Stomach (tissue), 4 donors: ENCODE measurements around the gene HEATR3.

ENCODE experiments used
- CTCF ChIP-seq, 7 experiments: fragments of 450-650 bp in 4 of 7; fragments of 200-600 bp in 3 of 7; sonication (generic) in 3 of 7; IDR thresholded peaks; one replicate each; pipeline ENCODE4 v1.5.1; 2016 to 2019; ENCODE audit warnings: antibody characterized with exemption in 7 of 7, control low read depth in 2 of 7, mild to moderate bottlenecking in 1 of 7
- POLR2A ChIP-seq, 4 donors: fragments of 450-650 bp; IDR thresholded peaks; one replicate each; pipeline ENCODE4 v1.6.1; 2016; ENCODE audit warnings: antibody characterized with exemption in 4 of 4, control low read depth in 2 of 4, mild to moderate bottlenecking in 1 of 4, moderate library complexity in 1 of 4
- POLR2AphosphoS5 ChIP-seq, 3 donors: sonication (generic); formaldehyde crosslinking; IDR thresholded peaks; one replicate each; pipeline ENCODE4 v1.6.1; 2016; ENCODE audit warnings: antibody characterized with exemption in 3 of 3

GRCh38 chr16:50056226-50056625 is 9.5 kb upstream of the HEATR3 start:
- TF ChIP-seq CTCF (IDR thresholded peaks at IDR 0.05): no peak
- TF ChIP-seq POLR2AphosphoS5 (IDR thresholded peaks at IDR 0.05): no peak
- TF ChIP-seq POLR2A (IDR thresholded peaks at IDR 0.05): no peak
